Activated CD4-positive, alpha-beta T cell treated with anti-CD3 and anti-CD28 coated beads, Interleukin-2, amount 10 ng/mL, durations not matched to agents 24 days and 14 days (primary cell): ENCODE measurements around the gene ASCL3. TPM values are rescaled to one million over a fixed set of nuclear protein-coding genes. Genes with fewer than 3 reads are reported as not detected.
"Not testable (repeated sequence)": the region's sequence is repeated elsewhere in the genome, so short reads cannot be mapped to it uniquely, and the experiment has no call there.

Experiments
- DNase-seq: peaks from one replicate; pipeline ENCODE4 v3.0.0; 2022
- H3K27ac Mint-ChIP-seq: one replicate; pipeline ENCODE4 v1.8.0; 2022; ENCODE audit warnings: mild to moderate bottlenecking, mixed read lengths
- H3K27me3 Mint-ChIP-seq: one replicate; pipeline ENCODE4 v1.8.0; 2022; ENCODE audit warnings: mixed read lengths
- H3K36me3 Mint-ChIP-seq: one replicate; pipeline ENCODE4 v1.8.0; 2022; ENCODE audit warnings: low read depth, mild to moderate bottlenecking, mixed read lengths
- H3K4me1 Mint-ChIP-seq: one replicate; pipeline ENCODE4 v1.8.0; 2021; ENCODE audit warnings: mixed read lengths
- H3K4me3 Mint-ChIP-seq: one replicate; pipeline ENCODE4 v1.8.0; 2022; ENCODE audit warnings: mild to moderate bottlenecking, moderate library complexity, mixed read lengths
- H3K9me3 Mint-ChIP-seq: one replicate; pipeline ENCODE4 v1.8.0; 2021; ENCODE audit warnings: mixed read lengths
- intact Hi-C: fragments of 100-400 bp; cut with micrococcal nuclease; formaldehyde crosslinking; loops from one replicate; pipeline ENCODE4 v1.15.1; 2023
- total RNA-seq: library from RNA; stranded (reverse); gene quantifications from 2 replicates; pipeline ENCODE4 v1.2.3, GENCODE V29; 2022

ASCL3 gene
- not detected in 2 replicates for total RNA-seq

DNA sequence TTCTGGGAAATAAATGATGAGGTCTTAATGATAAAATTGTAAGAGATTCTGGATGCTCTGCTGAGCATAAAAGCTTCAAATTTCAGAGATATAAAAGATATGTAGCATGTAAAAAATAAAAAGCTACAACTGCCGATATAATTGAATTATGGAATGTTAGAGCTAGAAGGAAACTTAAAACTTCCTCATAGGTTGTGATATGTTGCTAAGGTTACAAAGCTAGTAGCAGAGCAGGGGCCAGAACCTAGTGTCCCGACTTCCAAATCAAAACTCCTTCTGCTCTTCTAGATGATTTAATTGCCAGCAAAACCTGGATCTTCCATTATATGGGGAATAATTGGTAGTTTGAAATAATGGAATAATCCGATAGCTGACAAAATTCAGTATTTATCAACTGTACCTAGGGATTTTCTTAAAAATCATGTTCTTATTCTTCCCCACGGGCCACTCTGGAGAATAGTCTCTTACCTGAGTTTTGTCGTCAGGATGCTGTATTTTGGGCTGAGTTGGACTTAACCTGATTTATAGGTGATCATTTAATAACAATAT is at the start of gene ASCL3:
Gene ASCL3 (minus strand): TSS at position 499 of the 549 bp plus-strand sequence. CDS start 4,855 bp downstream, outside the sequence.
- H3K27me3 Mint-ChIP-seq: peaks cover 24% of the 10 kb centered on the region
- H3K27ac Mint-ChIP-seq: no peak within 1 kb of the TSS
- intact Hi-C loops: no loop called here
- peaks cover 7% of the 10 kb centered on the region for H3K36me3 Mint-ChIP-seq
- no peak within 1 kb of the TSS for H3K4me3 Mint-ChIP-seq
- no peaks in the 10 kb centered on the region for H3K4me1 Mint-ChIP-seq
- no peaks in the 10 kb centered on the region for H3K9me3 Mint-ChIP-seq
- DNase-seq: no peak

DNA sequence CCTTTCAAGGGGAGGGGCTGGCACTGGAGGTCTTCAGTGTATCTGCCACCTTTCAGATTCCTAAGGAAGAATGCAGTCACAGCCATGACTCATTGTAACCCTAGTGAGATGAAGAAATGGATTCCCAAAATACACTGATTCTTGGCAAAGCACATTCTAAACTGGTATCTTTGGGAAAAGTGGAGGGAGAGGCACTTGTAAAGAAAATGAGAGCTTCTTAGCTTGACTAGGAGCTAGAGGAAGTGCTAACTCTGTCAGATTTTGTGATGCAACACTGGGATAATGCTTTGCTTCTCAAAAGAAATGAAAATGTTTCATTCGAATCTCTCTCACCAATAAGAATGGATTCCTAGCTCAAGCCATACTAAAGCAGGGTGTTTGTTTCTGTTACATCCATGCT is 46.6 kb upstream of the ASCL3 start:
- intact Hi-C loops: no loop called here
- no peaks in the 10 kb centered on the region for H3K9me3 Mint-ChIP-seq
- H3K27ac Mint-ChIP-seq: no peak overlapping the region
- DNase-seq: no peak
- no peak overlapping the region for H3K4me3 Mint-ChIP-seq
- no peaks in the 10 kb centered on the region for H3K36me3 Mint-ChIP-seq
- H3K4me1 Mint-ChIP-seq: peaks cover 10% of the 10 kb centered on the region
- peaks cover 2% of the 10 kb centered on the region for H3K27me3 Mint-ChIP-seq

- H3K36me3 Mint-ChIP-seq: no peaks in the 10 kb centered on the region
- peaks cover 2% of the 10 kb centered on the region for H3K27me3 Mint-ChIP-seq
- intact Hi-C loops: no loop called here
- H3K9me3 Mint-ChIP-seq: no peaks in the 10 kb centered on the region
- H3K4me1 Mint-ChIP-seq: peaks cover 13% of the 10 kb centered on the region
- no peak overlapping the region for H3K27ac Mint-ChIP-seq
- no peak overlapping the region for H3K4me3 Mint-ChIP-seq
- no peak for DNase-seq
Observed at GRCh38 chr11:8988329-8989234, 45.8 kb upstream of the ASCL3 start.

GRCh38 chr11:8987446-8987845 is 44.6 kb upstream of the ASCL3 start:
- intact Hi-C loops: no loop called here
- Mint-ChIP-seq H3K36me3 (no peaks in the 10 kb centered on the region), H3K9me3 (no peaks in the 10 kb centered on the region), H3K4me3 (no peak overlapping the region), H3K27me3 (peaks cover 2% of the 10 kb centered on the region), H3K4me1 (peaks cover 13% of the 10 kb centered on the region), H3K27ac (no peak overlapping the region)
- peak; percentile 74 for DNase-seq

- H3K4me3 Mint-ChIP-seq, H3K27me3 Mint-ChIP-seq, DNase-seq, H3K36me3 Mint-ChIP-seq, H3K9me3 Mint-ChIP-seq, intact Hi-C loops, H3K27ac Mint-ChIP-seq: not testable (repeated sequence)
- peaks cover 13% of the 10 kb centered on the region for H3K4me1 Mint-ChIP-seq
Observed at GRCh38 chr11:8986772-8987171, 44.0 kb upstream of the ASCL3 start.

DNA sequence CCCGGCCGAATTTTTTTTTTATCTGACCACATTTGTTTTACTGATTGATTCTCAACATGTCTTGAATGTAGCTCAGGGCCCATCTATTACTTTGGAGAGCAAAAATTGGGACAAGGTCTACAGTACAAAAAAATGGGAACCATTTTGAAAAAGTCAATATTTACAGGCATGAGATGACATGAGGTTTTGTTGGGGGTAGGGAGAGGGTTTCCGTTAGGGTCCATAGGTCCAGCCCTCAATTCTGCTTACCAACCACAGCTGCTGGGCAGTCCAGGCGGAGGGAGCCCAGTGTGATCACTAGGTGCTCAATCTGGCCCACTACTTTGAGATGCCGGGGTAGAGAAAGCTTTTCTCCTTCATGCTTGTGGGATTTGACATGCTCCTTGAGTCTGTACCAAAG is 42.6 kb upstream of the ASCL3 start:
- DNase-seq: no peak
- Mint-ChIP-seq H3K4me1 (peaks cover 13% of the 10 kb centered on the region), H3K9me3 (no peaks in the 10 kb centered on the region), H3K27ac (no peak overlapping the region), H3K36me3 (no peaks in the 10 kb centered on the region), H3K4me3 (no peak overlapping the region), H3K27me3 (peaks cover 2% of the 10 kb centered on the region)
- intact Hi-C loops: no loop called here

GRCh38 chr11:8983552-8983951 is 40.7 kb upstream of the ASCL3 start:
- no peak overlapping the region for H3K4me3 Mint-ChIP-seq
- DNase-seq: no peak
- H3K27me3 Mint-ChIP-seq: no peaks in the 10 kb centered on the region
- H3K9me3 Mint-ChIP-seq: no peaks in the 10 kb centered on the region
- intact Hi-C loops: no loop called here
- H3K36me3 Mint-ChIP-seq: peaks cover 2% of the 10 kb centered on the region
- no peak overlapping the region for H3K27ac Mint-ChIP-seq
- peaks cover 10% of the 10 kb centered on the region for H3K4me1 Mint-ChIP-seq

- H3K9me3 Mint-ChIP-seq: no peaks in the 10 kb centered on the region
- DNase-seq: no peak
- no peak overlapping the region for H3K27ac Mint-ChIP-seq
- H3K4me3 Mint-ChIP-seq: no peak overlapping the region
- peaks cover 2% of the 10 kb centered on the region for H3K36me3 Mint-ChIP-seq
- intact Hi-C loops: no loop called here
- H3K4me1 Mint-ChIP-seq: peaks cover 3% of the 10 kb centered on the region
- no peaks in the 10 kb centered on the region for H3K27me3 Mint-ChIP-seq
Observed at GRCh38 chr11:8980485-8980884, 37.7 kb upstream of the ASCL3 start.

DNA sequence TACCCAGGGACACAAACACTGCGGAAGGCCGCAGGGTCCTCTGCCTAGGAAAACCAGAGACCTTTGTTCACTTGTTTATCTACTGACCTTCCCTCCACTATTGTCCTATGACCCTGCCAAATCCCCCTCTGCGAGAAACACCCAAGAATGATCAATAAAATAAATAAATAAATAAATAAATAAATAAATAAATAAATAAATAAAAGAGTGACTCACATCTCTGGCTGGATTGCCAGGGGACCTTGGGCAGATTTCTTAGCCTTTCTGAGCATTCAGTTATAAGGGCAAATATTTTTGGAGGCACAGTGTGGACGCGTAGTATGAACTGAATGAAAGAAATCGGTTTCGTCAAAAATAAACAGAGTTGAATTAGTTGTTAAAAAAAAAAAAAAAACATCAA is 36.5 kb upstream of the ASCL3 start:
- DNase-seq, H3K9me3 Mint-ChIP-seq, intact Hi-C loops: not testable (repeated sequence)

DNA sequence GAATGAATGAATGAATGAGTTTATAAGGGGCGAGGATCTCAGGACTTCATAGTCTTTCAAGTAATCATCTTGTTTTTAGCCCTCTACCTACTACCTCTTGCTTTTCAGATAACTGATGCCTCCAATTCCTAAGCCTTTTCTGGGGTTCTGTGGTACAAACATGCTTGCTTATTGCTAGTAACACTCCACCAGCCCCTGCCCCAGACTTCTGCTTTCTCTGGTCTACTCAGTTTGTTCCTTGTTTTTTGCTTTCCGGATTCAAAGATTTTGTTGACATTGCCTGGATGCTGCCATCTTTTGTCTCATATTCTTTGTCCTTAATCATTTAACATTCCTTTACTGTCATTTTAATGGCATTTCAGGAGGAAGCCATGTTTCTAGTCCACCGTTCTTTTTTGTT is 30.3 kb upstream of the ASCL3 start:
- Mint-ChIP-seq H3K36me3 (no peaks in the 10 kb centered on the region), H3K4me1 (no peaks in the 10 kb centered on the region), H3K27me3 (no peaks in the 10 kb centered on the region), H3K27ac (no peak overlapping the region), H3K9me3 (no peaks in the 10 kb centered on the region), H3K4me3 (no peak overlapping the region)
- intact Hi-C loops: no loop called here
- DNase-seq: no peak

More for the DNA sequence above, 36.5 kb upstream of the ASCL3 start:
- H3K27me3 Mint-ChIP-seq, H3K4me1 Mint-ChIP-seq, H3K27ac Mint-ChIP-seq, H3K4me3 Mint-ChIP-seq, H3K36me3 Mint-ChIP-seq: not testable (repeated sequence)

- H3K4me1 Mint-ChIP-seq: peaks cover 2% of the 10 kb centered on the region
- intact Hi-C loops: no loop called here
- no peaks in the 10 kb centered on the region for H3K9me3 Mint-ChIP-seq
- H3K4me3 Mint-ChIP-seq: no peak overlapping the region
- DNase-seq: no peak
- no peak overlapping the region for H3K27ac Mint-ChIP-seq
- H3K27me3 Mint-ChIP-seq: no peaks in the 10 kb centered on the region
- no peaks in the 10 kb centered on the region for H3K36me3 Mint-ChIP-seq
Observed at GRCh38 chr11:8971924-8972316, 29.1 kb upstream of the ASCL3 start.

DNA sequence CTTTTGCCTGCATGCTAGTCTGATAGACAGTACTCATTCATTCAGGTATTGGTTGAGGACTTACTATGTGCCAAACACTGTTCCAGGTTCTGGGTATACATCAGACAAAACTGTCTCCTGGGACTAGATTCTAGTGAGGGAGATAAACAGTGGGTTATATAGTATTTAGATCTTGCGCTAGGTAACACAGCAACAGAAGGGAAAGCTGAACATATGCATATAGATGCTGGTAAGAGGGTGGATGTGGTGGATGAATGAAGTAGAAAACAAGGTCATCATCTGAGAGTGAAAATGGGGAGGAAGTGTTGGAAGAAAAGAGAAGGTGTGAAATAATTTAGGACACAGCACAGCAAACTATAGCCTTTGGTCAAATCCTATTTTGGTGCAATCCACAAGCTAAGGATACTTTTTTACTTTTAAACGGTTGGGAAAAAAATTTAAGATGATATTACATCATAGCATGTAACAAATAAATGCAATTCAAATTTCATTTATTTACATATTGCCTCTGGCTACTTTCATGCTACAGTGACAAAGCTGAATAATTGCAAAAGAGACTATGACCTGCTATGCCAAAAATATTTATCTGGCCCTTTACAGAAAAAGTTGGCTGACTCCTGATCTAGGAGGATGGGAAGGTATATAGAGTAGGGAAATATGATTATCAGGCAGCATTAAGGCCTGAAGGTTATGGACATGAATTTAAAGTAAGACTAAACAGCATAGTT is 28.5 kb upstream of the ASCL3 start:
- H3K9me3 Mint-ChIP-seq: no peaks in the 10 kb centered on the region
- H3K4me1 Mint-ChIP-seq: peaks cover 7% of the 10 kb centered on the region
- no peaks in the 10 kb centered on the region for H3K36me3 Mint-ChIP-seq
- intact Hi-C loops: no loop called here
- no peak for DNase-seq
- no peaks in the 10 kb centered on the region for H3K27me3 Mint-ChIP-seq
- no peak overlapping the region for H3K4me3 Mint-ChIP-seq
- H3K27ac Mint-ChIP-seq: no peak overlapping the region

DNA sequence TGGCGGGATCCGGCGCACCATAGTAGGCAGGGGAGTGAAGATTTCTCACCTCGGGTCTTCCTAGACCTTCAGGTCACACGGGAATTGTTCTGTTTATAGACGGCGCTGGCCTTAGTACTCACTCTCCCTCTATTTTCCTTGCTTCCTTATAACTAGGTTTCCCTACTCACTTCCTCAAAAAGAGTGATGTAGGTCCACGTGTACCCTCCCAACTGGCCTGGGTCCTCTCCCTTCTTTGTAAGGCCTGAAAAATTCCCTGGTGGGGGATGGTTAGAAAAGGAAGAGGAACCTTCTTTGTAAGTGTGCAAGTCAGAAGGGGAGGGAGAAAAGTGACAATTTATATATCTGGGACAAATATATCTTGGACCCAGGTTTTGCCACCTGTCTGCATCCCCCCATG is 24.4 kb upstream of the ASCL3 start:
- intact Hi-C loops: loop anchor here (10.0 kb wide), 2 partner anchors 608 to 742 kb away; partner anchors contain the start of gene WEE1

More for the DNA sequence above, 24.4 kb upstream of the ASCL3 start:
- Mint-ChIP-seq H3K27me3 (no peaks in the 10 kb centered on the region), H3K4me3 (no peak overlapping the region), H3K9me3 (no peaks in the 10 kb centered on the region), H3K4me1 (peaks cover 26% of the 10 kb centered on the region), H3K27ac (no peak overlapping the region), H3K36me3 (peaks cover 5% of the 10 kb centered on the region)
- no peak for DNase-seq
